K562 (cell line): ENCODE results near the gene KIF26B. TPM values are rescaled to one million over a fixed set of nuclear protein-coding genes. Genes with fewer than 3 reads are reported as not detected.

Experiments used
- ATAC-seq: fragments of 200-7000 bp; cut with Tn5 transposase; 3 replicates; pipeline ENCODE4 v1.9.1; 2020; ENCODE audit warnings: moderate library complexity
- BruUV-seq: library from RNA; stranded (reverse); fragments of 400-500 nt; replicated peaks from 2 replicates; lab custom pipeline; 2021; lab: Mats Ljungman, UMichigan
- CTCF ChIA-PET: fragments of 300-600 bp; formaldehyde crosslinking; extraction: SDS; loops from one replicate; lab custom pipeline; 2021; ENCODE audit warnings: low intra/inter-chr PET ratio; lab: Yijun Ruan, JAX
- POLR2A ChIA-PET: fragments of 300-600, 350-650 bp; sonication (Branson Sonifier 250); formaldehyde crosslinking; extraction: SDS; loops from one replicate; lab custom pipeline; 2021; ENCODE audit warnings: antibody characterized with exemption, inconsistent platforms; lab: Yijun Ruan, JAX
- DNase-seq, 4 experiments: peaks; one replicate each; pipeline versions ENCODE4 v3.0.0 to v3.0.0-alpha.2; 2011 to 2018; ENCODE audit warnings: low spot score in 3 of 4, mixed read lengths in 3 of 4; ENCODE audit errors: extremely low read depth in 1 of 4
- FAIRE-seq: peaks from 2 replicates; lab custom pipeline; 2011; peaks lifted over from hg19 to GRCh38; lab: Jason Lieb, UNC
- H2AFZ ChIP-seq: 2 replicates; pipeline ENCODE4 v1.6.0; 2011; ENCODE audit warnings: low read depth, low read length, control low read depth, inconsistent platforms
- H3K27ac ChIP-seq: fragments of 200-600 bp; 3 replicates; pipeline ENCODE4 v1.8.0; 2011; ENCODE audit warnings: low read depth, mild to moderate bottlenecking, control low read depth, inconsistent platforms, low read length, moderate library complexity, mixed read lengths; ENCODE audit errors: extremely low read depth
- H3K27me3 ChIP-seq, 2 experiments: fragments of 300-600 bp in 1 of 2; 2 replicates in 1 of 2; 3 replicates in 1 of 2; pipeline versions ENCODE4 v1.6.0 to v1.8.0; 2011; ENCODE audit warnings: inconsistent platforms in 2 of 2, low read length in 2 of 2, mild to moderate bottlenecking in 1 of 2, mixed read lengths in 1 of 2, moderate library complexity in 1 of 2; ENCODE audit not compliant: control insufficient read depth in 2 of 2, insufficient read depth in 2 of 2
- H3K36me3 ChIP-seq: fragments of 300-600 bp; 3 replicates; pipeline ENCODE4 v1.8.0; 2011; ENCODE audit warnings: mild to moderate bottlenecking, low read length, inconsistent platforms; ENCODE audit not compliant: control insufficient read depth, insufficient read depth
- H3K4me1 ChIP-seq, 2 experiments: fragments of 200-600 bp in 1 of 2; replicated peaks in 1 of 2; 2 replicates in 1 of 2; 3 replicates in 1 of 2; pipeline versions ENCODE4 v1.5.1 to v1.8.0; 2011; ENCODE audit warnings: inconsistent platforms in 2 of 2, low read length in 2 of 2, mild to moderate bottlenecking in 1 of 2, mixed read lengths in 1 of 2, moderate library complexity in 1 of 2; ENCODE audit not compliant: control insufficient read depth in 2 of 2, insufficient read depth in 2 of 2
- H3K4me2 ChIP-seq: 2 replicates; pipeline ENCODE4 v1.6.1; 2011; ENCODE audit warnings: low read length, control low read depth, inconsistent platforms, mixed read lengths; ENCODE audit not compliant: insufficient read depth
- H3K4me3 ChIP-seq: fragments of 200-600 bp; sonication (generic), shearing (Covaris generic); 2 replicates; pipeline ENCODE4 v1.5.1; 2016; ENCODE audit warnings: control low read depth, inconsistent platforms
- H3K79me2 ChIP-seq: fragments of 200-600 bp; 3 replicates; pipeline ENCODE4 v1.8.0; 2011; ENCODE audit warnings: low read length, inconsistent platforms; ENCODE audit not compliant: control insufficient read depth, insufficient read depth
- H3K9ac ChIP-seq, 2 experiments: 2 replicates each; pipeline versions ENCODE4 v1.6.0 to v1.6.1; 2011; ENCODE audit warnings: low read depth in 2 of 2, low read length in 2 of 2, control low read depth in 1 of 2, inconsistent platforms in 1 of 2, mild to moderate bottlenecking in 1 of 2, mixed read lengths in 1 of 2; ENCODE audit not compliant: insufficient read depth in 1 of 2
- H3K9me1 ChIP-seq: one replicate; pipeline ENCODE4 v1.6.0; 2011; ENCODE audit warnings: inconsistent platforms, mild to moderate bottlenecking, low read length, moderate library complexity; ENCODE audit not compliant: control insufficient read depth, insufficient read depth
- H3K9me3 ChIP-seq: replicated peaks from 2 replicates; pipeline ENCODE4 v1.5.1; 2011; ENCODE audit warnings: low read depth, low read length, inconsistent platforms; ENCODE audit not compliant: control insufficient read depth, insufficient read depth
- H4K20me1 ChIP-seq: replicated peaks from 2 replicates; pipeline ENCODE4 v1.6.1; 2011; ENCODE audit warnings: low read length, inconsistent platforms, mixed read lengths; ENCODE audit not compliant: control insufficient read depth, insufficient read depth
- ESRRA ChIP-seq: fragments of 450-650 bp; IDR thresholded peaks from 2 replicates; pipeline ENCODE4 v1.6.1; 2014; ENCODE audit warnings: low read depth, mild to moderate bottlenecking, moderate library complexity, borderline replicate concordance
- FIP1L1 ChIP-seq: fragments of 200-400 bp; formaldehyde crosslinking; IDR thresholded peaks from 2 replicates; pipeline ENCODE4 v1.6.1; 2018; ENCODE audit warnings: mild to moderate bottlenecking, low read depth, low read length; ENCODE audit not compliant: poor library complexity, severe bottlenecking
- NR2F6 ChIP-seq: fragments of 450-650 bp; formaldehyde crosslinking; IDR thresholded peaks from 2 replicates; pipeline ENCODE4 v1.4.0; 2020; ENCODE audit warnings: mild to moderate bottlenecking
- POLR2A ChIP-seq: fragments of 450-650 bp; conservative IDR thresholded peaks from 2 replicates; pipeline ENCODE4 v1.6.1; 2016
- RB1 ChIP-seq: fragments of 450-650 bp; IDR thresholded peaks from 2 replicates; pipeline ENCODE4 v1.6.1; 2017; ENCODE audit warnings: low read depth, mild to moderate bottlenecking
- TFE3 ChIP-seq: fragments of 450-650 bp; formaldehyde crosslinking; IDR thresholded peaks from 2 replicates; pipeline ENCODE4 v1.4.0; 2020; ENCODE audit warnings: mild to moderate bottlenecking, mixed read lengths
- ZBTB5 ChIP-seq: fragments of 450-650 bp; IDR thresholded peaks from 2 replicates; pipeline ENCODE4 v1.6.1; 2017; ENCODE audit warnings: antibody characterized with exemption
- WGBS: fragments of 100-300 bp; shearing (Covaris generic); methylation state at CpG from one replicate; pipeline ENCODE4 v1.1.6; 2016; ENCODE audit warnings: low coverage, mixed read lengths; ENCODE audit not compliant: insufficient coverage; ENCODE audit errors: missing lambda C conversion rate; 5-methylcytosine and 5-hydroxymethylcytosine counted together
- in situ Hi-C: fragments of 300-500 bp; cut with MboI; formaldehyde crosslinking; loops from 4 replicates; pipeline ENCODE4 v1.15.0; 2018; ENCODE audit warnings: inconsistent platforms, mixed read lengths
- intact Hi-C: fragments of 100-400 bp; cut with micrococcal nuclease; formaldehyde crosslinking; loops from 2 replicates; pipeline ENCODE4 v1.14.2; 2022
- polyA plus RNA-seq, 8 experiments: library from polyadenylated mRNA; depleted of rRNA in 4 of 8; stranded (reverse) in 5 of 8; unstranded in 3 of 8; fragments of >200 nt; fragmentation: Nextera tagmentation in 2 of 8; fragmentation: Illumina TruSeq in 1 of 8; extraction: Ambion mirVana in 2 of 8; extraction: Trizol in 1 of 8; gene quantifications; 2 replicates each; pipeline versions ENCODE4 v1.2.1 to v1.2.3, GENCODE V29; 2011 to 2014; ENCODE audit warnings: inconsistent platforms in 1 of 8, missing spikeins in 1 of 8
- total RNA-seq, 7 experiments: library from RNA; depleted of rRNA in 6 of 7; stranded (reverse); fragments of >200 nt in 6 of 7; fragmentation: Illumina TruSeq in 2 of 7; extraction: Trizol in 2 of 7; gene quantifications; 2 replicates each; pipeline versions ENCODE4 v1.2.1 to v1.2.3, GENCODE V29; 2011 to 2021; ENCODE audit warnings: low replicate concordance in 1 of 7

KIF26B gene
- total and polyA plus RNA-seq, 9 of the 15 experiments (the other 6 are each of a cell fraction or from before 2014, with no cell fraction given), result 0.02 to 0.08 (median 0.03) TPM; not detected in 6

- H3K4me3 ChIP-seq, result no peak overlapping the region
- no peaks in the 10 kb centered on the region for H3K79me2 ChIP-seq
- intact Hi-C loops (no loop called here), in situ Hi-C loops (no loop called here)
- DNase-seq (no peak), FAIRE-seq (no peak), ATAC-seq (no peak)
- ChIA-PET POLR2A (interaction anchor here (0.6 to 2.5 kb wide), 2 partner anchors 10 to 36 kb away, joined by 4 to 8 read pairs; no protein-coding TSS in a partner anchor), CTCF (no interaction called here)
- H3K9ac ChIP-seq, result no peak overlapping the region
- peaks cover 50 to 90% of the 10 kb centered on the region in 2 experiments; a peak in 4 of 5 replicates for H3K27me3 ChIP-seq
- 7% methylated on average over 19 of the region's 19 CpGs for WGBS
- no peaks in the 10 kb centered on the region for H3K9me1 ChIP-seq
- no peak overlapping the region for H3K27ac ChIP-seq
- no peaks in the 10 kb centered on the region for H3K9me3 ChIP-seq
- H3K4me2 ChIP-seq, result no peak overlapping the region
- H3K36me3 ChIP-seq, result no peaks in the 10 kb centered on the region
- BruUV-seq, result no TSS peak
- H4K20me1 ChIP-seq, result no peaks in the 10 kb centered on the region; the same call in none of the 2 replicates
- no peaks in the 10 kb centered on the region for H3K4me1 ChIP-seq
- no peak overlapping the region for H2AFZ ChIP-seq
- no peak for TF ChIP-seq NR2F6
- no peak for TF ChIP-seq TFE3
- TF ChIP-seq ESRRA, result no peak
- TF ChIP-seq RB1, result no peak
- TF ChIP-seq FIP1L1, result no peak
- no peak for TF ChIP-seq ZBTB5
- TF ChIP-seq POLR2A, result no peak
These were observed 539.4 kb downstream of the KIF26B start for GRCh38 chr1:245693941-245694752.
